Fibroblast of lung (primary cell): ENCODE measurements around the gene LTBP2.

ENCODE experiments used
- EZH2 ChIP-seq: IDR thresholded peaks from 2 replicates; pipeline ENCODE4 v1.5.1; 2012; ENCODE audit warnings: low read length, control low read depth, mild to moderate bottlenecking; ENCODE audit errors: missing control alignments
- TF ChIP-seq, protein P1 (sequence below), 2 donors: IDR thresholded peaks in 1 of 2; conservative IDR thresholded peaks in 1 of 2; 1 replicate in 1 of 2; 2 replicates in 1 of 2; pipeline ENCODE4 v1.5.1; 2011 to 2012; ENCODE audit warnings: low read length in 2 of 2, control low read depth in 1 of 2, inconsistent platforms in 1 of 2, low read depth in 1 of 2, mild to moderate bottlenecking in 1 of 2

DNA sequence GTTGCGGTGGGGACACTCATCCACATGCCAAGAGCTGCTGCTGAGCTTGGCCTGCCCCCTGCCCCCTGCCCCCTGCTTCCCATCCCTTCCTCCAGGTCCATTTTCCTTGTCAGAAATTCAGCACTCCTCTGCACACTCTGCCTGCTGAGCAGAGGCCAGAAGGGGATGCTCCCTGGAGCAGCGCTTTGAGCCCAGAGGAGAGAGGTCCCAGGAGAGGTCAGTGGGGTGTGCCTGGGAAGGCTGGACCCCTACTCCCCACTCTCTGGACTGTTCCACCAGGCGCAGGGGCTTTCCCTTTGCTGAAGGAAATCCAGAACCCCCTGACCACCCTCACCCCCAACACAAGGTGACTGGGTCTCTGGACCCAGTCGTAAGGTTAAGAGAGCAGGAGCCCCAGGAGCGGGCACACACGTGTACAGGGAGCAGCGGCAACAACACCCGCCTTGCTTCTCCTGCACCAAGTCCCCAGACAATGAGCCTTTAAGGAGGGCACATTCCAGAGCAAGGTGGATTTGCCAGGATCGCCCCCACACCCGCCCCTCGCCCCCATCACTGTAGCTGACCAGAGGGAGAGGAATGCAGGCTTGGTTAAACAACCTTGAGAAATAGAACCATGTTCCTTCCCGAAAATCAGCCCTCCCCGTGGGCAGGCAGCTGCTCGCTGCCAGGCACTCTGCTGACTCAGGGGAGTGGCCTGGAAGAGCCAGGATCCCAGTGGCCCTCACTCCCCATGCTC, 87.8 kb downstream of the LTBP2 start:
- TF ChIP-seq, protein P1, sequence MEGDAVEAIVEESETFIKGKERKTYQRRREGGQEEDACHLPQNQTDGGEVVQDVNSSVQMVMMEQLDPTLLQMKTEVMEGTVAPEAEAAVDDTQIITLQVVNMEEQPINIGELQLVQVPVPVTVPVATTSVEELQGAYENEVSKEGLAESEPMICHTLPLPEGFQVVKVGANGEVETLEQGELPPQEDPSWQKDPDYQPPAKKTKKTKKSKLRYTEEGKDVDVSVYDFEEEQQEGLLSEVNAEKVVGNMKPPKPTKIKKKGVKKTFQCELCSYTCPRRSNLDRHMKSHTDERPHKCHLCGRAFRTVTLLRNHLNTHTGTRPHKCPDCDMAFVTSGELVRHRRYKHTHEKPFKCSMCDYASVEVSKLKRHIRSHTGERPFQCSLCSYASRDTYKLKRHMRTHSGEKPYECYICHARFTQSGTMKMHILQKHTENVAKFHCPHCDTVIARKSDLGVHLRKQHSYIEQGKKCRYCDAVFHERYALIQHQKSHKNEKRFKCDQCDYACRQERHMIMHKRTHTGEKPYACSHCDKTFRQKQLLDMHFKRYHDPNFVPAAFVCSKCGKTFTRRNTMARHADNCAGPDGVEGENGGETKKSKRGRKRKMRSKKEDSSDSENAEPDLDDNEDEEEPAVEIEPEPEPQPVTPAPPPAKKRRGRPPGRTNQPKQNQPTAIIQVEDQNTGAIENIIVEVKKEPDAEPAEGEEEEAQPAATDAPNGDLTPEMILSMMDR (conservative IDR thresholded peaks at IDR 0.05 in 1 of 2, IDR thresholded peaks at IDR 0.05 in 1 of 2; ENCODE audit: low read depth in 1 of 2, low read length in 2 of 2), result no peak
- TF ChIP-seq EZH2, result no peak
